Gastroesophageal sphincter (tissue), 3 donors: ENCODE data around the gene MYO7A.

Experiments used
- CTCF ChIP-seq, 4 experiments: fragments of 200-600 bp in 2 of 4; fragments of 450-650 bp in 2 of 4; sonication (generic) in 1 of 4; IDR thresholded peaks; one replicate each; pipeline ENCODE4 v1.5.1; 2017 to 2019; ENCODE audit warnings: antibody characterized with exemption in 4 of 4, mild to moderate bottlenecking in 2 of 4, moderate library complexity in 2 of 4
- POLR2AphosphoS5 ChIP-seq: sonication (generic); formaldehyde crosslinking; IDR thresholded peaks from one replicate; pipeline ENCODE4 v1.6.1; 2017; ENCODE audit warnings: antibody characterized with exemption

GRCh38 chr11:77196961-77197360, 68.9 kb downstream of the MYO7A start:
- no peak for TF ChIP-seq CTCF (IDR thresholded peaks at IDR 0.05)
- TF ChIP-seq POLR2AphosphoS5: no peak
